HG03135 (cell line): ENCODE measurements around the gene RBM14.
"Not testable (repeated sequence)": the region's sequence is repeated elsewhere in the genome, so short reads cannot be mapped to it uniquely, and the experiment has no call there.

Experiments used
- ATAC-seq: cut with Tn5 transposase; IDR thresholded peaks from one replicate; pipeline ENCODE4 v1.9.1; 2021; ENCODE audit warnings: mild to moderate bottlenecking, moderate library complexity; ENCODE audit not compliant: unreplicated experiment

Gene RBM14

DNA sequence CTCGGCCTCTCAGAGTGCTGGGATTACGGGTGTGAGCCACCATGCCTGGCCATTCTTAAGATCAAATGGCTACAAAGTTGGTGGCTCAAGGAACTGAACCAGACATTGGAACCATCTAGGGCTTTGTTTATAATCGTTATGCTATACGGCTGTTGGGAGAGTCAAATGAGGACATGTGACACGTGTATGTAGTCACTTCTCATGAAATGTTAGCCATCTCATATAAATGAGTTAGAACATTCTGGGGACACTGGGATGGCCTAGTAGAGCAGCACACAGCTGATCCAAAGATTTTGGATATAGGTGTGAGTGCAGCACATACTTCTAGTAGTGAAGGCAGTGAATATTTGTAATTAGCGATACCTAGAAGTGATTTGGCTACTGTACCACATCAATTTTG is 15.5 kb downstream of the RBM14 start:
- no peak for ATAC-seq

DNA sequence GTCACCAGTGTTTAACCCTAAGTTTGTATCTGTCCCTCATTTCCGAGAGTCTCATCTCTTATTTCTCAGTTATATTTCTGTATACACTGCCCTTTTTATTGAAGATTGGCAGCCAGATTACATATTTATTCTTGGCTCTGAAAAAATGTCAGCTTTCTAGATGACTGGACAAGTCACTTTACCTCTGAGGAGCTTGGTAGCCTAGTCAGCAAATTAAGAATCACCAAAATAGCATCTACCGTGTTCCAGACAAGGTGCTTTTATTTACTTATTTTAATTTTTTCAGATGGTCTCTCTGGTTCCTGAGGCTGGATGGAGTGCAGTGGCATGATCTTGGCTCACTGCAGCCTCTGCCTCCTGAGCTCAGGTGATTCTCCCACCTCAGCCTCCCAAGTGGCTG is 16.5 kb downstream of the RBM14 start:
- no peak for ATAC-seq

DNA sequence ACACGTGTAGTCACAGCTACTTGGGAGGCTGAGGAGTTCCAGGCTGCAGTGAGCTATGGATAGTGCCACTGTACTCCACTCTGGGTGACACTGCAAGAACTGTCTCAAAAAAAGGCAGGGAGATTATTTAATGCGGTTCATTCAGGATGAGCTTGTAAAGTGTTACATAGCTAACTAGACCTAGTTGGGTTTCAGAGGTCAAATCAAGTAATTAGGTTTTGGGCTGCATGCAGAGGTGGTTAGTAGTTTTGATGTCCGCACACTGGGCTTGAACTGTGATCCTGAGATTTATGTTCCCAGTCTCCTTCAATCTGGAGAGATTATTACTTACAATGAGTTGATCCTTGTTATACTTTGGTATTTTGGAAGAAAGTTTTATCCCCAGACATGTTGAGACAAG is 20.0 kb downstream of the RBM14 start:
- ATAC-seq: no peak

DNA sequence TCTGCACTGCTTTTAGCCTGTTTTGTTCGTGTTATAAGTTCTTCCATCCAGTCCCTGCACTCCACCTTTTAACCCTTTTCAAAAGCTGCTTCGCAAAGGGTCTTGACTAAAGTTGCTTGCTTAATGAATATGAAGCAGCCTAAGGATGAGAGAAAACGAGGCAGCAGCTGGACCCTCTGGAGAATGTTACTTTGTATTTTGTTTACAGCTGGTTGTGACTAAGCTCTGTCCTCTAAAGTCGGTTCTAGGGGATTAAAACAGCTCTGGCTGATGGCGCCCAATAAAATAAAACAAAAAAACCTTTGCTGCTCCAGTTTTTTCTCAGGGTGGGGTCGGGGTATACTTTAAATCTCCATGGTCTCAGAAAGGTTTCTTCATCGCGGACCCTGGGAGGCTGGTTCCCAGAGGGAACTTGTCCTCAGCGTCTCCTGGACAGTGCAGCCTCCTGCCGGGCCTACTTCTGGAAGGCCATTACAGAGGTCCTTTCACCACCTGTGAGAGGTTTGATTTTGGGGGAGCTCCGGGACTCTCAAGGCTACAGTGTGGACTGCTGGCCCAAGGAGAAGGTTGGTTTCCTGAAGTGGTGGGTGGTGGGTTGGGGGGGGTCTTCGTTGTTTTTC is 21.2 kb downstream of the RBM14 start:
- no peak for ATAC-seq

DNA sequence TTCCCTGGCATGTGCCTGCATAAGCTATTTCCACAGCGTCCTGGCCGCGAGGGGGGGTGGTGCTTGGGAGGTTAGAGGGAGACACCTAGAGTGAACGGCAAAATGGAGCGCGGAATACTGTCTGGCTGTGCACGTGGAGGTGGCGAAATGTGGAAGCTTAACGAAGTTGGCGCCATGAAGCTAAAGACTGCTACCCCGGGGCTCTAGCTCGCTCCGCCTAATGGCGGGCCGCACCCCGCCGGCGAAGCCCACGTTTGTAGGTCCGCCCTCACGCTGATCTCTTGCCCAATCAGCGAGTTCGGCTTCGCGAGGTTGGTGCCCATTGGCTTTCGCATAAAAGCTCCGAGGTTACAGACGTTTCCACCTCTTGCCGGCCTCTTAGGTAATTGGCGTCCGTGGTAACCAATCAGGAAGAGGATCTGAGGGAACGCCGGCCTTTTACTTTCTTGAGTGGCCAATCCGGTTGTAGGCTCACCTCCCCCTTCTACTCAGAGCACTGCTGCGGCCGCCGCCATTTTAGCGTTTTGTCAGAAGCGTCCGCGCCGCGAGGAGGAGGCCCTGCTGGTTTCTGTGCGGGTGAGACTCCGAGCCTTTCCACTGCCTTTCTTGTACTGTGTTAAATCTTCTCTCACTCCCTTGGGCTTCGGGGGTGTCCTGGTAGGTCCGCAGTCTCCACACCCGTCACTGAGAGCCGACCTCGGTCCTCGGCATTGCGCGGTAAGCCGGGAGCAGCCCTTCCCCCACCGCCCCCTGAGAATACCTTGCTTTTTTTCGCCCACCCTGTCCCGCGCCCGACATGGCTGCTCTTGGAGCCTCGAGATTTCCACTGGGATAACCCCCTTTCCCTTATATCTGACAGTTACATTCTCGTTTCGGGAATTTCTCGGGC is 22.0 kb downstream of the RBM14 start, which contains the start of gene RBM4:
TSS of gene RBM4 (plus strand) at position 527 of the 889 bp plus-strand sequence. CDS start 1,009 bp downstream, outside the sequence.
- ATAC-seq: peak; percentile 89

DNA sequence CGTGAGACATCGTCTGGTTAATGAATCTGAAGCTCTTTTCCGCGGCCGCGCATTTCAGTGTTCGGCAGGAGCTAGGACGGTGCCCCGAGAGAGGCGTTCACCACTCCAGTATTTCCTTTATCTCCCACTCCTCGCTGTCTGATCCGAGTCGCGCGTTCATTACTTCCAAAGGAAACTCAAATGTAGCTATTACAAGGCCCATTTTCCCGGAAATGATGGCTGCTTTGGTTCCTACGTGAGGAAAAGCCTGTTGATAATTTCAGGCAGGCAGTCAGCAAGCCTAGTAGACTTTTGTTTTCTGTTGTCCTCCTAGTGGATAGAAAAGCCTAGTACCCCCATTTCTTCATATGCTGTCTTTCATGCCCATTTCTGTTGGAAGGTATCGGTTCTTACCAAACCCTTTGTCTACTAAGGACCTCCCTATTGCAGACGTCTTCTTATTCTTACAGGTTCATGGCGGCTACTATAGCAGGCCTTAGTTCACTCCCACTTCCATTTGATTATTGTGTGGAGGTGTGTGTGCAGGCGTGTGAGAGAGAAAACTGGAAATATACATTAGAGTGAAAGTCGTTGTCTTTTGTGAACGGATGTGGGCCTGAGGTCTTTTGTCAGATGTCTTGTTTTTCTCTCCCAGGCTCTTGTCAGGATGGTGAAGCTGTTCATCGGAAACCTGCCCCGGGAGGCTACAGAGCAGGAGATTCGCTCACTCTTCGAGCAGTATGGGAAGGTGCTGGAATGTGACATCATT is 22.8 kb downstream of the RBM14 start:
- ATAC-seq: no peak

DNA sequence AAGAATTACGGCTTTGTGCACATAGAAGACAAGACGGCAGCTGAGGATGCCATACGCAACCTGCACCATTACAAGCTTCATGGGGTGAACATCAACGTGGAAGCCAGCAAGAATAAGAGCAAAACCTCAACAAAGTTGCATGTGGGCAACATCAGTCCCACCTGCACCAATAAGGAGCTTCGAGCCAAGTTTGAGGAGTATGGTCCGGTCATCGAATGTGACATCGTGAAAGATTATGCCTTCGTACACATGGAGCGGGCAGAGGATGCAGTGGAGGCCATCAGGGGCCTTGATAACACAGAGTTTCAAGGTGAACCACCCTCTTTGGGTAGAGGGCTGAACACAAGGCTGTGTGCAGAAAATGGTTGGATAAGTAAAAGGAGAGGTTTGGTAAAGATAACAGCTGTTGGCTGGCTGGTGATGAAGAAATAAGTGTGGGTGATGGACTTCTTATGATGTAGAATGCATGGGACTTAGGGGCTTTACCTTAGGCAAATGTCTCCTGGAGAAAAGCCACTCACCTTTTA is 23.4 kb downstream of the RBM14 start:
- not testable (repeated sequence) for ATAC-seq

DNA sequence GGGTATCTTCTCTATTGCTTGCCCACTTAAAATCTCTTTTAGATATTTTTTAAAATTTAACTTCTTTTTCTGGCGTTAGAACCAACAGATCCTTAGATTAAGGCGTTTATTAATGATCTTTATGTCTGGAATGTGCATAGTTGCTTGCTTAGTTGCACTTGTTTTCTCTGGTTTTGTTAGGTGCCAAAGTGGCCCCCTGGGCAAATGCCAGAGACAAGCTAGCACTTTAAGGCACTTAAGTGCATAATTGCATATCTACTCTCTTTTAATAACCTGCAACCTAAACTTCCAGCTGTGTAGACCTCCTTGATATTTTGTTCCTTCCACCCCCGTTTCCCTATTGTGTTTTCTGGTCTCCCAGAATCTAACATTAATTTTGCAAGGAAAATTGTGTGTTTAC is 25.4 kb downstream of the RBM14 start:
- ATAC-seq: no peak

DNA sequence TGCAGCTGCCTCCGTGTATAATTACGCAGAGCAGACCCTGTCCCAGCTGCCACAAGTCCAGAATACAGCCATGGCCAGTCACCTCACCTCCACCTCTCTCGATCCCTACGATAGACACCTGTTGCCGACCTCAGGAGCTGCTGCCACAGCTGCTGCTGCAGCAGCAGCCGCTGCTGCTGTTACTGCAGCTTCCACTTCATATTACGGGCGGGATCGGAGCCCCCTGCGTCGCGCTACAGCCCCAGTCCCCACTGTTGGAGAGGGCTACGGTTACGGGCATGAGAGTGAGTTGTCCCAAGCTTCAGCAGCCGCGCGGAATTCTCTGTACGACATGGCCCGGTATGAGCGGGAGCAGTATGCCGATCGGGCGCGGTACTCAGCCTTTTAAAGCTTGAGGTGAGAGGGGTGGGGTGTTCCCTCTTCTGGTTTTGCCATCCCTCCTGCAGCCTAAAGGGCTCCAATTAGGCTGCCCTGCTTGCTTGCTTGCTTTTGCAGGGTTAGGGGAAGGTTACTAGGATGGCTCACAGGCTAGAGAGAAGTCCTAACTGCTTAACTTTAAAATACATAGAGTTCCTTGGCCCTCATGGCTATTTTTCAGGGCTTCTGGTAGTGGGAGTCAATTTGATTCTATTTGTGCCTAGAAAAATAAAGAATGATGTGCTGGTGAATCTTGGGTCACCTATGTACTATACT is 27.5 kb downstream of the RBM14 start:
- ATAC-seq: no peak

DNA sequence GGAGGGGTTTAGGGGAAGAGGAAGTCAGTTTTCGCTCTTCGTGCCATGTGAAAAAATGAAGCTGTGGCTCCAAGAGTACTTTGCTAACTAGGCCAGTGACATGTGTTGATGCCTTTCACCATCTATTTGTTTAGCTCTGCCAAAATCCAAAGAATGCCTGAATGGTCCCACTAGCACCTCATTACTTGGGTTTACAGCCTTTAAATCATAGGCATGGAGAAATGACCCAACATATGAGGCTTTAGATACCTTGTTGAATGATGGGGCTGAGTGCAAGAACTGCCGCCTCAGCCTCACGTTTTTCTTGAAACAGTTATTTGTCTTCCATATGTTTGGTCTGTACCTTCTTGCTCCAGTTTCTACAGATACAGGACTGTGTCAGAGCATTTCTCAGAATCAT is 30.4 kb downstream of the RBM14 start:
- no peak for ATAC-seq

DNA sequence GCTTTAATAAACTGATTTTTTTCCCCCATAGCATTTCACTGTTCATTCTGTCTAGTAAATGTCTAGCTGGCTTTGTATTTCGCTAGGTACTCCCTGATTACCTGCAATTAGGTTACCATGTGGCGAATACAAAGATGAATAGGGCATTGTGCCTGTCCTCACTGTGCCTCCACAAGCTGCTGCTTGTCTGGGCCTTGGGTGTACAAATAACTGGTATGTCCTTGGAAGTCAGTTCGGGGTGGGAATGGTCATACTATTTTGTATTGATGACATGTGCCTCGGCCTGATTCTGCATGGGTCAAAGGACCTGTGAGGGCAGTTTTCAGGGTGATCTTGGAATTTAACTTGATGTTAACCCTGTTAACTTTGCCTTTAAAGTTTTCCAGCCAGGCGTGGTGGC is 33.5 kb downstream of the RBM14 start:
- ATAC-seq: no peak

DNA sequence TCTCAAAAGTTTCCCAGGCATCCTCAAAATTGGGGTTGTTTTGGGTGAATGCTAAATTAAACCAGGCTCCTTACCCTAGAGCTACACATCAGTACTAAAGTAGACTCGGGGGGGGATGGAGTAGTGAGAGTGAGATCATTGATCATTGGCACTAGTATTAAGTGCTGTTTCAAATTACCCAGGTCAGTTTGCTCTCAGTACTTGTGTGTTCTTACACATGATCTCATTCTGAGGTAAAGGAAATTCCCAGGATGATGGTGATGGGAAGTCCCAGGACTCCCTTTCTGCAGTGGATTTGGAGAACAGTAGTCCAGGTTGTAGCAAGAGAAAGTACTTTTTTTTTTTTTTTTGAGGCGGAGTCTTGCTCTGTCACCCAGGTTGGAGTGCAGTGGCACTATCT is 34.6 kb downstream of the RBM14 start:
- ATAC-seq: no peak

DNA sequence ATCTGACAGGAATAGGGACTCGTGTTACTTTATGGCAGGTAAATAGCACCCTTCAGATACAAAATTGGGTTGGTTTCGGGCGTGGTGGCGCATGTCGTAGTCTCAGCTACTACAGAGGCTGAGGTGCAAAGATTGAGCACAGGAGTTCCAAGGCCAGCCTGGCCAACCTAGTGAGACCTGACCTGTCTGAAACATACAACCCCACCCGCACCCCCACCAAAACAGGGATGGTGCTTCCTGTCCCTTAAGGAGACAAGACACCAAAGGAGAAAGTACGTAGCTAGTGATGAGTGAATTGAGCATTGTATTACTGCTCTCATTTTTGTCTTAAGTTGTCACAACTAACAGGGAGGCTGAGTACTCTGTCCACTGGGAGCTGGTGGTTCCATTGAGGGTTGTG is 36.2 kb downstream of the RBM14 start:
- no peak for ATAC-seq

DNA sequence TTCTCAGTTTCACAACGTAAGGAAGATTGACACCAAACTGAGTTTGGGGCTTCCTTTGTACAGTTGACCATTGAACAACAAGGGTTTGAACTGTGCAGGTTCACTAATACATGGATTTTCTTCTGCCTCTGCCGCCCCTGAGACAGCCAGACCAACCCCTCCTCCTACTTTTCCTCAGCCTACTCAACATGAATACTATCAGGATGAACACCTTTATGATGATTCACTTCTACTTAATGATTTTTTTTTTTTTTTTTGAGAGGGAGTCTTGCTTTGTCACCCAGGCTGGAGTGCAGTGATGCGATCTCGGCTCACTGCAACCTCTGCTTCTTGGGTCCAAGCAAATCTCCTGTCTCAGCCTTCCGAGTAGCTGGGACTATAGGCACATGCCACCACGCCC is 36.7 kb downstream of the RBM14 start:
- no peak for ATAC-seq

DNA sequence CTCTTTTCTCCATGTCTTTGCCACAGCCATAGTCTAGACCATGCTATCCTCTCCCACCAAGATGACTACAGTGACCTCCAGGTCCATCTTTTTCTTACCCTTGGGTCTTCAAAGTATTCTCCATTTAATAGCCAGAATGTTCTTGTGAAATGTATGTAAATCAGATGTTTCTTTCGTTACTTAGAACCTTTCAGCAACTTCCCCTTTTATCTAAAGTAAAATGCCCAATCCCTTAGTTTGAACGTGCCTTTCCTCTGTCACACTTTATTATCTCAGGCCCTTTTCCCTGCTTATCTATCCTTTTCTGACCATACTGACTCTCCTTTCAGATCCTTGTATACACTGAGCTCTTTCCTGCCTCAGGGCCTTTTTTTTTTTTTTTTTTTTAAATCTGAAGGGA is 43.3 kb downstream of the RBM14 start:
- no peak for ATAC-seq

DNA sequence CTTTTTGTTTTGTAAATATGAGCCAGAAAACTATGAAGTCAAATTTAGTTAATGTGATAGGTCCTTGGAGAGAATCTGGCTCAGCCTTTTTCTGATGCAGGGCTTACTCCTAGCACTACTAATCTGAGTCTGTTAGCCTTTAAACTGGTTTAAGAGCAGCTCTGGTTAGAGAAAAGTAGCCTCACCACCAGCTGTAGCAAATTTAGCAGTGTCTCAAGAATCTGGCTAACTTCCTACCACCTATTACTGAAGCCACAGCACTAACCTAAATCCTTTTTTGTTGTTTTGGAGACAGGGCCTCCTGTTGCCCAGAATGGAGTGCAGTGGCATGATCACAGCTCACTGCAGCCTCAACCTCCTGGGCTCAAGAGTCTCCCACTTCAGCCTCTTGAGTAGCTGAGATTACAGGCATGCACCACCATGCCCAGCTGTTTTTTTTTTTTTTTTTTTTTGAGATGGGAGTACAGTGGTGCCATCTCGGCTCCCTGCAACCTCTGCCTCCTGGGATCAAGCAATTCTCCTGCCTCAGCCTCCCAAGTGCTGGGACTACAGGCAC is 47.4 kb downstream of the RBM14 start:
- ATAC-seq: no peak

DNA sequence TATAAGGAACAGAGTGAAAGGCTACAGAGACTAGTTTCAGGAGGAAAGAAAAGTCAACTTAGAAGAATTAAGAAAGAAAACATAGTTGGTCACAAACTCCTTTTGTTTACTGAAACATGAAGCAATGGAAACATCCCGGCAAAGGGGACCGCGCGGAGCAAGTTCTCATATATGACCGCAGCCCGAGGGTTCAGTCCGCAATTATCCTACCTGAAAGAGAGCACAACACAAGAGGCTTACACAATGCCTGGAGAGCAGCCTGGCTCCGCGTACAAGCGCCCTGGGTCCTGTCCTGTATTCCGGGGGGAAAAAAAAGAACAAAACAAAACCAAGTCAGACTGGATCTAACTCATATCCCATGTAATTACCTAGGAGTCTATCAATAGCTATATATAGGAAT is 48.9 kb downstream of the RBM14 start:
- ATAC-seq: no peak

DNA sequence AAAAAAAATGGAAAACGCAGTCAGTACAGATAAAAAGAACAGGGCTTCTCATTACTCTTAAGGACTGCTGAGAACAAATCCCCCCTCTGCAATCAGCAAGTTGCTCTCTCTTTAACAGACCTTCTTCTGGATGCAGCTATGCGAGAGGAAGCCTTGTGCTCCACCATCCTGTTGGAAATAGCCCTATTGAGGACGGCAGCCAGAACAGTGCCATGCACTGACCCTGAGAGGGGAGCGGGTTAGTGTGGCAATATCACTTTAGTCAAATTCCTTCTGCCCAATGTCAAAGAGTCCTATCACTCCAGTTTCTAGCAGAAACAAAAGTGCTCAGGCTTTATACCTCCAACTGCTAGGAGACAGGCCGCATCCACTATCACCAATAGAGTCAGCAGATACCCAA is 54.4 kb downstream of the RBM14 start:
- ATAC-seq: no peak

DNA sequence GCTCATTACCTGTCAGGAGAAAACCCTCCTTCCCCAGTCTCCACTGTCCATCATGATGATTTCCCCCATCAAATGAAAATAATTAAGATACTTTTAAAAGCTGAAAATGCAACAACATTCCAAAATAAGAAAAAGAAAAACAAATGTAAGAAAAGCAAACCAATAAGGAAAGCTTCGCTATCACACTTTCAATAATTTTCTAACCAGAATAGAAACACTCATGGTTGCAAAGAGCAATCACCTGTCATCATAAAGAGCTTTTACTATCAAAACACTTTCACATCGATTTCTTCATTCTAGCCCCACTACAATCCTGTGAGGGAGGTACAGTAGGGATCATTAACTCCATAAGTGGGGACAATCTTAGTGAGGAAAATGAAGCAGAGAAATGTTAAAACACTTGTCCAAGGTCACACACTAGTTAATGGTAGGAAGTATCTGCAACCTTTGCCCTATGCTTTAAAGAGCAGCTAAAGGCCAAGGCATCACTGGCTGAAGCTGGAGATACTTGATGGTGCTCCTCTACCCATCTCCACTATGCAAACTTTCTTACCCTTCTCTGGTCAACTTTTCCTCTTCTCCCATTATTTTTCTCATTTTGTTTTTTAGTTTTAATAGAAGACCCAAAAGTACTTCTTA is 58.7 kb downstream of the RBM14 start:
- no peak for ATAC-seq

DNA sequence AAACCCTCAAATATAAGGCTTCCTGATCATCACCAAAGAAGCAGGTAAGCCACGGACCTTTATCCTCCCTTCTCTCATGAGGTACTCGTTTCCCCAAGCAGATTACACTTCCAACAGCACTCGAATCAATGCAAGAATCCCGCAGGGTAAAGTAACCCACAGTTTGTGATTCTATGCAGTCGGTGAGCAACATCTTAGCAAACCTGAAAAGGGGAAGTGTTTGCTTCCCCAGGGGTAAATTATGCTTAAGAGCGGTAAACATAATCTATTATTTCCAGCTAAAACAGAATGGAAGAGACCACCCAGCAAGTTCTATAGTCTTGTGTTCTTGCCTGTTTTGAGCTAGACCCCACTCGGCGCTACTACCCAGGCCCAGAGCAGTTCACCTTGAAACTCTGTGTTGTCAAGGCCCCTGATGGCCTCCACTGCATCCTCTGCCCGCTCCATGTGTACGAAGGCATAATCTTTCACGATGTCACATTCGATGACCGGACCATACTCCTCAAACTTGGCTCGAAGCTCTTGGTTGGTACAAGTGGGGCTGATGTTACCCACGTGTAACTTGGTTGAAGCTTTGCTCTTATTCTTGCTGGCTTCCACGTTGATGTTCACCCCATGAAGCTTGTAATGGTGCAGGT is 60.0 kb downstream of the RBM14 start:
- ATAC-seq: no peak
